ENCODE data around the gene USP21. TPM values are rescaled to one million over a fixed set of nuclear protein-coding genes. Genes with fewer than 3 reads are reported as not detected.

The USP21 gene
- total RNA-seq, 1 experiment from 2014 or later = 41.9 TPM

DNA sequence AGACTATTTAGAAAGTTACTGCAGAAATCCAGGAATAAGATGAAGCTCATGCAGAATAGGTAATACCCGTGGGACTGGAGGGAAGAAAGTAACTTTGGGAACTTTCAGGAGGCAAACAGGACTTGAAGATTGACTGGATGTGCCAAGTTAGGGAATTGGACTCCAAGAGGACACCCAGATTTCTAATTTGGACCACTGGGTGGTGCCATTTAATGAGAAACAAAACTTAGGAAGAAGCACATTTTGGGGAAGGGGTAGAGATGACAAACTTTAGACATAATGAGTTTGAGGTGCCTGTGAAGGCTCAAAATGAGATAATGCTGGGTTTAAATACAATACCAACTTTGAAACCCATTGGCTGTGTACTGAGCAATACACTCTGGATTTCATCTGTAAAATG is 21.3 kb downstream of the USP21 start:
- TF ChIP-seq TCF7L2 (IDR thresholded peaks at IDR 0.05; ENCODE audit: low read depth, low read length) = no peak
- TF ChIP-seq, protein P1, sequence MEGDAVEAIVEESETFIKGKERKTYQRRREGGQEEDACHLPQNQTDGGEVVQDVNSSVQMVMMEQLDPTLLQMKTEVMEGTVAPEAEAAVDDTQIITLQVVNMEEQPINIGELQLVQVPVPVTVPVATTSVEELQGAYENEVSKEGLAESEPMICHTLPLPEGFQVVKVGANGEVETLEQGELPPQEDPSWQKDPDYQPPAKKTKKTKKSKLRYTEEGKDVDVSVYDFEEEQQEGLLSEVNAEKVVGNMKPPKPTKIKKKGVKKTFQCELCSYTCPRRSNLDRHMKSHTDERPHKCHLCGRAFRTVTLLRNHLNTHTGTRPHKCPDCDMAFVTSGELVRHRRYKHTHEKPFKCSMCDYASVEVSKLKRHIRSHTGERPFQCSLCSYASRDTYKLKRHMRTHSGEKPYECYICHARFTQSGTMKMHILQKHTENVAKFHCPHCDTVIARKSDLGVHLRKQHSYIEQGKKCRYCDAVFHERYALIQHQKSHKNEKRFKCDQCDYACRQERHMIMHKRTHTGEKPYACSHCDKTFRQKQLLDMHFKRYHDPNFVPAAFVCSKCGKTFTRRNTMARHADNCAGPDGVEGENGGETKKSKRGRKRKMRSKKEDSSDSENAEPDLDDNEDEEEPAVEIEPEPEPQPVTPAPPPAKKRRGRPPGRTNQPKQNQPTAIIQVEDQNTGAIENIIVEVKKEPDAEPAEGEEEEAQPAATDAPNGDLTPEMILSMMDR (IDR thresholded peaks at IDR 0.05) = no peak; the same call in none of the 2 replicates
- no peak overlapping the region for H3K4me3 ChIP-seq (ENCODE audit: low read depth in 2 of 2, low read length in 2 of 2)
- H3K36me3 ChIP-seq (ENCODE audit: control insufficient read depth, insufficient read depth, low read length) = peaks cover 3% of the 10 kb centered on the region; the same call in 1 of the 2 replicates
- intact Hi-C loops (cut with micrococcal nuclease; ENCODE audit: unreplicated experiment) = no loop called here
- H3K4me1 ChIP-seq (ENCODE audit: control insufficient read depth, insufficient read depth, low read length) = peaks cover 10% of the 10 kb centered on the region
- H3K27me3 ChIP-seq (ENCODE audit: control insufficient read depth, insufficient read depth, low read length) = no peaks in the 10 kb centered on the region
- in situ Hi-C loops (cut with HindIII; ENCODE audit: low pct_unique_long_range_greater_than_20kb, low sequenced_read_pairs) = no loop called here
- H3K9me3 ChIP-seq (ENCODE audit: control insufficient read depth, insufficient read depth, low read depth, low read length) = no peaks in the 10 kb centered on the region
- H3K27ac ChIP-seq (ENCODE audit: low read length) = no peak overlapping the region
- ATAC-seq = no peak
- DNase-seq (ENCODE audit: low read depth, low spot score) = no peak
- ChIA-PET CTCF (interaction anchor here (0.6 kb wide), 1 partner anchor 24 kb away, joined by 5 read pairs; no protein-coding TSS in a partner anchor), POLR2A (no interaction called here)
- no TSS peak for BruUV-seq (replicated peaks)

DNA sequence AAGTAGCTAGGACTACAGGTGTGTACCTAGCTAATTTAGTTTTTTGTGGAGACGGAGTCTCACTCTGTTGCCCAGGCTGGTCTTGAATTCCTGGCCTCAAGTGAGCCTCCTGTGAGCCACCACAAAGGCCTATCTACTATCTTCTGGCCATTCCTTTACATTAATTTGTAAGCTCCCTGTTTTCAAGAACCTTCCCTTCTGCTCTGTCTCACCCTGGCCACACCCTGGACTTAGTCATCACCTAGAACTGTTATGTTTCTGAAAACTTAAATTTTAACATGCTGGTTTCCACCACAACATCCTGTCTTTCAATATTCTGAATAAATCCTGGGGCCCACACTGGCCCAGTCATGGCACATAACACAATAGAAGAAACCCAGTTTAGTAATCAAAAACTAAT is 22.9 kb downstream of the USP21 start:
- Histone ChIP-seq H3K36me3 (ENCODE audit: control insufficient read depth, insufficient read depth, low read length) (no peaks in the 10 kb centered on the region), H3K27ac (ENCODE audit: low read length) (no peak overlapping the region), H3K4me3 (ENCODE audit: low read depth in 2 of 2, low read length in 2 of 2) (no peak overlapping the region), H3K4me1 (ENCODE audit: control insufficient read depth, insufficient read depth, low read length) (peaks cover 6% of the 10 kb centered on the region), H3K27me3 (ENCODE audit: control insufficient read depth, insufficient read depth, low read length) (no peaks in the 10 kb centered on the region), H3K9me3 (ENCODE audit: control insufficient read depth, insufficient read depth, low read depth, low read length) (no peaks in the 10 kb centered on the region)
- ChIA-PET POLR2A (no interaction called here), CTCF (interaction anchor here (0.7 kb wide), 1 partner anchor 97 kb away, joined by 3 read pairs; no protein-coding TSS in a partner anchor)
- in situ Hi-C loops (cut with HindIII; ENCODE audit: low pct_unique_long_range_greater_than_20kb, low sequenced_read_pairs) (no loop called here), intact Hi-C loops (cut with micrococcal nuclease; ENCODE audit: unreplicated experiment) (no loop called here)
- TF ChIP-seq, protein P1 (IDR thresholded peaks at IDR 0.05) = no peak
- TF ChIP-seq TCF7L2 (IDR thresholded peaks at IDR 0.05; ENCODE audit: low read depth, low read length) (no peak), SIN3A (IDR thresholded peaks at IDR 0.05; ENCODE audit: borderline replicate concordance, insufficient read depth, low read depth, low read length) (no peak), POLR2AphosphoS5 (IDR thresholded peaks at IDR 0.05; ENCODE audit: low read depth, low read length) (no peak)
- TF ChIP-seq, protein P2, sequence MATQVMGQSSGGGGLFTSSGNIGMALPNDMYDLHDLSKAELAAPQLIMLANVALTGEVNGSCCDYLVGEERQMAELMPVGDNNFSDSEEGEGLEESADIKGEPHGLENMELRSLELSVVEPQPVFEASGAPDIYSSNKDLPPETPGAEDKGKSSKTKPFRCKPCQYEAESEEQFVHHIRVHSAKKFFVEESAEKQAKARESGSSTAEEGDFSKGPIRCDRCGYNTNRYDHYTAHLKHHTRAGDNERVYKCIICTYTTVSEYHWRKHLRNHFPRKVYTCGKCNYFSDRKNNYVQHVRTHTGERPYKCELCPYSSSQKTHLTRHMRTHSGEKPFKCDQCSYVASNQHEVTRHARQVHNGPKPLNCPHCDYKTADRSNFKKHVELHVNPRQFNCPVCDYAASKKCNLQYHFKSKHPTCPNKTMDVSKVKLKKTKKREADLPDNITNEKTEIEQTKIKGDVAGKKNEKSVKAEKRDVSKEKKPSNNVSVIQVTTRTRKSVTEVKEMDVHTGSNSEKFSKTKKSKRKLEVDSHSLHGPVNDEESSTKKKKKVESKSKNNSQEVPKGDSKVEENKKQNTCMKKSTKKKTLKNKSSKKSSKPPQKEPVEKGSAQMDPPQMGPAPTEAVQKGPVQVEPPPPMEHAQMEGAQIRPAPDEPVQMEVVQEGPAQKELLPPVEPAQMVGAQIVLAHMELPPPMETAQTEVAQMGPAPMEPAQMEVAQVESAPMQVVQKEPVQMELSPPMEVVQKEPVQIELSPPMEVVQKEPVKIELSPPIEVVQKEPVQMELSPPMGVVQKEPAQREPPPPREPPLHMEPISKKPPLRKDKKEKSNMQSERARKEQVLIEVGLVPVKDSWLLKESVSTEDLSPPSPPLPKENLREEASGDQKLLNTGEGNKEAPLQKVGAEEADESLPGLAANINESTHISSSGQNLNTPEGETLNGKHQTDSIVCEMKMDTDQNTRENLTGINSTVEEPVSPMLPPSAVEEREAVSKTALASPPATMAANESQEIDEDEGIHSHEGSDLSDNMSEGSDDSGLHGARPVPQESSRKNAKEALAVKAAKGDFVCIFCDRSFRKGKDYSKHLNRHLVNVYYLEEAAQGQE (IDR thresholded peaks at IDR 0.05; ENCODE audit: insufficient read depth in 1 of 2, low read depth in 2 of 2, low read length in 1 of 2) = no peak
- no TSS peak for BruUV-seq (replicated peaks)
- no peak for DNase-seq (ENCODE audit: low read depth, low spot score)
- no peak for ATAC-seq

Measured in Panc1 (cell line).